Dedifferentiated amniotic fluid mesenchymal stem cell (primary cell): ENCODE data around the gene TSKU.
A peak's percentile ranks its signal among the peaks of the same experiment; 100 is the strongest.
"Not testable (repeated sequence)": the region's sequence is repeated elsewhere in the genome, so short reads cannot be mapped to it uniquely, and the experiment has no call there.

Experiments used
- DNase-seq: peaks from one replicate; pipeline ENCODE4 v3.0.0-alpha.2; 2016; ENCODE audit errors: extremely low spot score

Gene TSKU

DNA sequence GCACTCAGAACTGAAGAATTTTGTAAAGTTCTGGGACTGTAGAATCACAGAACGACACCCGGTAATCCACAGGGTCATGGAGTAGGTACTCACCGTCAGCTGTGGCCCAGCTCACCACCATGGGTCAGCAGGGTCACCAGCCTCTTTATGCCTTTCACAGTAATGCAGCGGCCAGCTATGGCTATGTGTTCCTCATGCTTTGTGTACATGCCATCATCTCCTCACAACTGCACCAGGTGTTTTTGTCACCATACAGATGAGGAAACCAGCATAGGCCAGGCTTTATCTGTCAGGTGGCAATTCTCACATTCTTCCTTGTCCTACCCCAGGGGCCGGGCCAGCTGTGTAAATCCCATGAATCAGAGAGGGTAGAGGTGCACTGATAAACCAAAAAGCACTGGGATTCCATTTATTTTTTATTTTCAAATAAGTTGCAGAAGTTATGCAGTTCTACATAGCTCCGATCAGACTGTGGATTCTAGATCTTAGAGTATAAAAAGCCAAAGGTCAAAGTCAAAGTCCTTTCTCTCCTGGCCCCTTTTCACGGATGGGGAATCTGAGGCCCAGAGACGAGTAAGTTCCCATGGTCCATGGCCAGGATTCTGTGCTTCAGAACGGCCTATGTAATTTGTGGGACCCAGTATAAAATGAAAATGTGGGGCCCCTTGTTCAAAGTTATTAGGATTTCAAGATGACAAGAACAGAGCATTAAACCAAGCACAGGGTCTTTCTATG is 17.5 kb downstream of the TSKU start:
- no peak for DNase-seq

DNA sequence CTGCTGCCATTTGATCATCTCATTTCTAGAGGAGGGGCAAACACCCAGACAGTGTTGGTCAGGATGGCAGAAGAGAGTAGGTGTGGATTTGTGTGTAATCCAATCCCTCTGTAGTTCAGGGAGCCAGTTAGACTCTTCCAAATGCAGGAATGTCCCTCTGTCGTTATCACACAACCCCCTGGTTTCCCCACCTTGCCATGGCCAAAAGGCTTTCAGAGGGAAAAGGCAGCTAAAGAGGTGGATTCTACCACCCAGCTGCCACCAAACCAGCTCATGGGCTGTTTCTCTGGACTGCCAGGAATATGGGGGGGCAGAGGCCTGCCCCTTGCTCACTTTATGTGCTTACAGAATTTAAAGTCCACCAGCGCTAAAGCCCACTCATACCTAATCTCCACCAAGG is 18.1 kb downstream of the TSKU start:
- no peak for DNase-seq

DNA sequence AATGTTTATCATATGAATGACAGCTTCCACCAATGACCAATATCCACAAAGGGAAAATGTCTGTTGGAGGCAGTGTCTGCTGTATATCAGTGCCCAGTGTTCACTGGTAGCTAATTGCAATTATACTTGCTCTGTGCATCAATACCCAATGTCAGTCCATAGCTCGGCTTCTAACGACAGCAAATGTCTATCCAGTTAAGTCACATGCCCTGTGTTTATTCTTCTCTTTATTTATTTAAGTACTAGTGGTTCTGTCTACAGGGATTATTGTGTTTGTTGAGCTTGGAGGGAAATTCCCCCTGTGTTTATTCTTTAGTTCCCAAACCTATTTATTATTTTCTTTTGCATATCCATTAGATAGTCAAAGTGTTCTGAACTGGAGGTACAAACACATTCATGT is 18.6 kb downstream of the TSKU start:
- DNase-seq, result no peak

DNA sequence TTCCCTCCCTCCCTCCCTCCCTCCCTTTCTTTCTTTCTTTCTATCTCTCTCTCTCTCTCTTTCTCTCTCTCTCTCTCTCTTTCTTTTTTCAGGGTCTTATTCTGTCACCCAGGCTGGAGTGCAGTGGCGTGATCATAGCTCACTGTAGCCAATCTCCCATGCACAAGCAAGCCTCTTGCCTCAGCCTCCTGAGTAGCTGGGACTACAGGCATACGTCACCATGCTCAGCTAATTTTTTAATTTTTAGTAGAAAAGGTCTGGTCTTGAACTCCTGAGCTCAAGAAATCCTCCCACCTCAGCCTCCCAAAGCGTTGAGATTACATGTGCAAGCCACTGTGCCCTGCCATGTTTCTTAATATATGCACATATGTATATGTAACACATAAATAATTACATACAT is 19.0 kb downstream of the TSKU start:
- DNase-seq, result no peak

DNA sequence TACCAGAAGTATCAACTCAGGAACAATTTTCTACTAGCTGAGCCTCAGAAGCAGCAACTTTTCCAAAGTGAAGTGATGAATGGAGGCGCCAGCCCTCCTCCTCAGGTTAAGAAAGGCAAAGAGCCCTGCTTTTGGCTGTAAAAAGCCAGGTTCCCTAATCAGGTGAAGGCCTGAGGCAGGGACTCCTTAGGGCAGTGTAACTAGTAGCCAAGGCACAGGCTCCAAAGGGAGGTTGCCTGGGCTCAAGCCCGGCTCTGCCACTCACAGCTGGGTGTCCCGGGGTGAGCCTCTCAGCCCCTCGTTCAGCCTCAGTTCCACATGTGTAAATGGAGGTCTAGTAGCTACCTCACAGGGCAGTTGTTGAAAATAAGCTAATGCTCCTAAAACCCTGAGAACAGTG is 19.5 kb downstream of the TSKU start:
- no peak for DNase-seq

DNA sequence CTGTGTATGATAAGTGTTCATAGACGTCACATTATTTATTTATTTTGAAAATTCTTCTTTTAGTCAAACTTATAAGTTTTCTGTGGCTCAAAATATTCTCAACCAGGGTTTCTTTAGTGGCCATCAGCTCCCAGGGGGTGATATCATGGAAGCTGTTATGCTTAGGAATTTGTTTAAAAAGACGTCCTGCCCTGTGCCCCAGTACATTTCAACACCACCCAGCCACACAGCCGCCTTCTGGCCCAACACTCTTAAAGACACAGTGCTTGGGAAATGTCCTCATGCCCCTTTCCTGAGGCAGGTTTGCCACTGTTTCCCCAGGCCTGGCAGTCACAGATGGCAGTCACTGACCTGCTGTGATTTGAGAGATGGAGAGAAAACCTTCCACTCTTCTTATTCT is 19.9 kb downstream of the TSKU start:
- DNase-seq, result no peak

DNA sequence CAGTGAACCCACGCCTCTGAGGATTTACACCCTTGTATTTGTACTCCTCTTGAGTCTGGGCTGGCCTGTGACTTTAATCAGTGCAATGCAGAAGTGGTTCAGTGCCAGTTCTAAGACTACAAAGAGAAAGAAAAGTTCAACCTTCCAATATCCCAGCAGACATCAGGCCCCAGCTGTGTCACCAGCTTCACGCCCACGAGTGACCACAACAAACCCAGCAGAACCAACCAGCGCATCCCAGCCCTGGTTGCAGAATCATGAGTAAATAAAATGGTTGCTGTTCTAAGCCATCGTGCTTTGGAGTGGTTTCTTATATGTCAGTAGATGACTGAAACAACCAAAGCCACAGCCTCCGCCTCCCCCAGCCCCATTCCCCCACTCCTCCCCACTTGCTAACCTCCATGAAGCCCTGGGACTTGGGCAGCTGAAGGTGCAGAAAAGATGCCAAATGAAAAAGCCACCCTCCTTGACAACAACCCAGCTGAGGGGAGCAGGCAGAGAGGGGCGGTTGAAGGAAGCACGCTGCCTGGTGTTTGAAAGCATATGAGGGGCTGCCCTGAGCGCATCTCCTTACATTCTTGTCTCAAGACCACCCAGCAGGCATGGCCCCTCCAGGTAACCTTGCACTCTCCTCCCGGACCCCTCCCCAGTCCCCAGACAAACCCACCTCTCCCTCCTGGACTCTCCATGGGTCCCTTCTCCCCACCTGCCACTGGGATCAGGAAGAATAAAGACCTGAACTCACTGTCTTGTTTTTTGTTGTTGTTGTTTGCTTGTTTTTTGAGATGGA is 20.9 kb downstream of the TSKU start:
- no peak for DNase-seq

DNA sequence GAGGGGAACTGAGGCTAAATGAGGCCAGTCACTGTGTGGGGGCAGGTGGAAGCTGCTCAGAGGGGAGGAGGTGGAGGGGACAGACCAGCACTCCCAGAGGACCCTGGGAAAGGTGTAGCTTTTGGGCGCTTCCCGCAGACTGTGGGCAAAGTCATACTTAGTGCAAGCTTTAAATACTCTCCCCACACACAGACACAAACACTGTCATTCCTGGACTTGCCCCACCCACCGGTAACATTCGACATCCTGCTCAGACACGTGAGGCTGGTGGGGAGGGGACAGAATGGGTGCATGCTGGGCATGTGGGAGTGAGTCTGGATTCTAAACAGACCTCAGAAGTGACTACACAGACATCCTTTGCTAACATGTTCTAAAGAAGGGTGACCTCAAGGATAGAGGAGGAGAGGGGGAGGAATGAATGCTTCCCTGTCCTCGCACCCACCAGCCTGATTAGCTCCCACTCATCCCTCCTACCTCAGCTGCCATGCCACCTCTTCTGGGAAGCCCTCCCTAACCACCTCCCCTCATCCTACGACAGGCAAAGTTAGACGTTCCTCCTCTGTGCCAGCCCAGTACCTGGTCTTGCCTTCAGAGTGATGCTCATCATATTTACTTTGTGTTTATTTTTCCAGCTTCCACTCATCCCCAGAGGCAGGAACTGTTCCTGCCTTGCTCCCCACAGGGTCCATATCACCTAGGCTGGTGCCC is 22.2 kb downstream of the TSKU start:
- DNase-seq, result no peak

DNA sequence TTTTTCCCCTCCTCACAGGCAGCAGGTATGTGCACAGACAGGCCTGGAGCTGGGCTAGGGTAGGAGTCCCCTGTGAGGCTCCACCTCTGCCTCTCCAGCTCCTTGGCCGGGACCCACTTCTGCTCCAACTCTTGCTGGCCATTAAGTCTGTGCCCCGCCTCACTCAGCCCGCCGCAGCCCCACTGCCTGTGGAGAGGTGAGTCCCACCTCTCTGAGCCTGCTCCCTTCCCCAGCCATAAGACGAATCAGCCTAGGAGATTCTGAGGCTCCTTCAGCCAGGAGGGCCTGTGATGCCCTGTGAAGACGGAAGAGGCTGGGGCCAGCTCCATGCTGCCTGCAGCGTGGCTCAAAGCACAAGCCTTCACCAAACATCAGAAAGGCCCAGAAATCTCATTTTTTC is 23.0 kb downstream of the TSKU start:
- DNase-seq, result no peak

DNA sequence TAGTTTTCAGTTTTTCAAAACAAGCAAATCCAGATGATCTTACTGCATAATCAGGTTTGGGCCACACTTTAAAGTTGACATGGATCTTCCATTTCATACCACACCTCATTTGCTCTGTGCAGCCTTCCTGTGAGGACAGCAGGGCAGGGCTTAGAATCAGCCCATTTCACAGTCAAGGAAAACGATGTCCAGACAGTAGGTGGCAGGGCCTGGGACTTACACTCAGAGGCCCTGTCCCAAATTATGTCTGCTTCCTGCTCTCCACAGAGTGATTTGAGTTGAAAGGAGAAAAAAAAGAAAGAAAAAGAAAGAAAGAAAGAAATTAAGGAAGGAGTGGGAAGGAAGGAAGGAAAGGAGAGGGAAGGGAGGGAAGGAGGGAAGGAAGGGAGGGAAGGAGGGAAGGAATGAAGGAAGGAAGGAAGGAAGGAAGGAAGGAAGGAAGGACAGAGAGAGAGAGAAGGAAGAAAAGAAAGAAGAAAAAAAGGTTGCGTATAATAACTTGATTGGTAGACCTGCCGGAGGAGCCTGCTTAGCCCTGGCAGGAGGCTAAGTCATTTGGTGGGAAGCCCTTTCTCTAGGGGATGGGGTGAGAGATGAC is 23.6 kb downstream of the TSKU start:
- no peak for DNase-seq

DNA sequence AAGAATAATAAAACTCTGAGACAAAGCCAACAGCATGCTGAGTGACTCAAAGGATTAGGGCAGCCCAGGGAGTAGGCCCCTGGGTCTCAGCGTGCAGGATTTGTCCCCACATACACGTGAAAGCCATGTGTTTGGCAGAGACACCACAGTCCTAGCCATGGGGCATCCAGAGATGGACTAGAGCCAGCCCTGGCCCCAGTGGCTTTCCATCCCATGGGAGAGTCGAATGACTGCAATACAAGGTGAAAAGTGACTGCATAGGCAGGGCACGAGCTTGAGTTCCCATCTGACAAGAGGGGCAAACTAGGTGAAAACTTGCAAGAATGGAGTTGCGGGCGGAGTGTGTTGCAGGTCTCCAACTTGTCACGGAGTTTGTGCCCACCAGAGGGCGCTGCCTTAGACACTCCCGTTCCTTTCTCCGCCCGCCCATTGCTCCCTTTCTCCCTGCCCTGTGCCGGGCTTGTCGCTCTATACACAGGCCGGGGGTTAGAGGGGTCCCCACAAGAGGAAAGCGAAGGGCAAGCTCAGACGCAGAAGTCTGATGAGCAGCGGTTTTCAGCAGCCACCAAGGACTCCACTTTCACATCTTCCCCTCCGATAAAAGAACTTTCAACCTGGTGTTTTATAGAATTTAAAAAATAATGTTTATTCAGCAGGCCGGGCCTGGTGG is 24.2 kb downstream of the TSKU start:
- peak; percentile 85 for DNase-seq

DNA sequence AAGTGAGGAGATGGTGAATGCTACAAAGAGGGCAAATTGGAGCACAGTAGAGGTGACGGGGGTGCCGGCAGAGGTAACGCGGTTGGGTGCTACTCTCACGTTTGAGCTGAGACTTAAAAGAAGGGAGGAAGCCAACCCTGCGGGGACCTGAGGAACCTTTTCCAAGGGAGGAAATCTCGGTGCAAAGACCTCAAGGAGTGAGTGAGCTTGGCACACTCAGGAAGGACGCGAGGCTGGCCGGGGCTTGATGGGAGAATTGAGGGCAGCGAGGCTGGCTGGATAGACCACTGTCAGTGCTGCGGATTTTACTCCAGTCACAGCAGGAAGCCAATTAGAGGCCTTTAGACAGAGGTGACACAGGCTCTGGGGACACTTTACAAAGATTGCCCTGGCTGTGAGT is 25.0 kb downstream of the TSKU start:
- no peak for DNase-seq

DNA sequence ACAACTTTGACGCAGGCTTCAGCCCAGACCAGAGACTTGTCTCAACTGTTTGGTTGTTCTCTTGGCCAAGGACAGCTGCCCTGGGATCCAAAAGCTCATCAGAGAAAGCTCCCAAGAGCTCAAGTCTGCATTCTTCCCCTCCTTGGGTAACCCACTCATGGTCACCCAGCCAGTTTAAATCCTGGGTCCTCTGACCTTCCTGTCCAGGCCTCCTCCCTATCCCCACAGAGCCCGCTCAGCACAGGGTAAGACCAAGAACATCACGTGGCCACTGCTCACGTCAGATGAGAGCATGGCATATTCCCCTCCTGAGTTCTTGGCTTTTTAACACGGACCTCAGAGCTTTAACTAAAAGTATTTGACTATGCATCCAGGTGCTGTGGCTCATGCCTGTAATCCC is 25.8 kb downstream of the TSKU start:
- DNase-seq, result no peak

DNA sequence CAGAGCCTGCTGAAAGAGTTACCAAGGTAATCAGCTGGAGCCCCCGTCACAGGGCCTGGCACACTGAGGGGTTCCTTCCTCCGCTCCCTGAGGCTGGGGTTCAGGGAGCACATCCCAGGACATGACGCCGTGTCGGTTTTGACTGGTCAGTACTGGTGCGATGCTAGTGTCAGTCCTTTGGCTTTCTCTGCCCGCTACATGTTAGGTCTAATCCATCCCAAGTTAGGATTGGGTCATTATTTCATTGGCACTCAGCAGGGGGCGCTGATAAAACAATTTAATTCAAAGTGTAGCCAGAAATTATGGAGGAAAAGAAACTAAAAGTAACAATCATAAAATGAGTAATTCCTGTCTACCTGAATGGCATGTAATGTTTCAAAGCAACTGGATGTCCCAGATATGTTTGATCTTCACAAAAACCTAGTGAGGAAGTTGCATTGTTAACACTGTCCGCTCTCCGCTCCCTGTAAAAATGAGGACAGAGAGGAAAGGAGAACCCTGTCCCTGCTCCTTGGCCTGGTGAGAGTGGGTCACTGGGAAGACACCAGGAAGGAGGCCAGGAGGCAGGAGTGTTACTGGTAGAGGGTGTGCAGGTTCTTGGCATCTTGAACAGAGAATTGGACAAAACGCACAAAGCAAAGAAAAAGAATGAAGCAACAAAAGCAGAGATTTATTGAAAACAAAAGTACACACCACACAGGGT is 27.1 kb downstream of the TSKU start:
- no peak for DNase-seq

DNA sequence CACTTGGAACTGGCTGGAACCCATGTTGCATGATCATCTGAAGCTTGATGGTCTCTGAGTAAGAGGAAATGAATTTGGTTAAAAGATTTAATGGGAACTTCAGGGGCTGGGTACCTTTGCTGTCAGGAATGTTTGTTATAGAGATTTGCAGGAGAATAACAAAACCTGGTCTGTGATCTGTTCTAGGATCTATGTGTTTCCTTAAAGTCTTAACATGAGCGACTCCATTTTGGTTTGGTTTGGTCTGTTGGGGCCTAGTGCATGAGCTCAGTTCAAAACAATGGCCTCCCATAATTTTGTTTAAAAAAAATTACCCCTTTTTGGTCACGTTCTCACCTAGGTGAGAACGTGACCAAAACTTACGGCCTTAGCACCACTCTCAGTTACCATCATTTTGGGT is 28.1 kb downstream of the TSKU start:
- no peak for DNase-seq

DNA sequence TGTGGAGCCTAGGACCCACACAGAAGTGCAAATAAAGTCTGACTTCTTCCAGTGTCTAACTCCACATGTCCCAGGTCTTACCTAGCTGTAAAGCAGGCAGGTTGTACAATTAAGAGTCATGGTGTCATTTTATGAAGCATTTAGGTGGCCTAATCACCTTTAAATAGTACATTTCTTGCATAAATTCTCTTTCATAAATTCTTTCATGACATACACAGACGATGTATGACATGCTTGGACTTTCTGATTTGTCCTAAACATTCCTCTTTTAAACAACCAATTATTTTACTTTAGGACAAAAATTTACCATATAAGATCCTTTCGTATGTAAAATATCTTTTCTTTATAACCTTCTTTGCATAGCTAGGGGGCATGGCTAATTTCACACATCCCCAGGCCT is 31.3 kb downstream of the TSKU start:
- DNase-seq, result no peak

DNA sequence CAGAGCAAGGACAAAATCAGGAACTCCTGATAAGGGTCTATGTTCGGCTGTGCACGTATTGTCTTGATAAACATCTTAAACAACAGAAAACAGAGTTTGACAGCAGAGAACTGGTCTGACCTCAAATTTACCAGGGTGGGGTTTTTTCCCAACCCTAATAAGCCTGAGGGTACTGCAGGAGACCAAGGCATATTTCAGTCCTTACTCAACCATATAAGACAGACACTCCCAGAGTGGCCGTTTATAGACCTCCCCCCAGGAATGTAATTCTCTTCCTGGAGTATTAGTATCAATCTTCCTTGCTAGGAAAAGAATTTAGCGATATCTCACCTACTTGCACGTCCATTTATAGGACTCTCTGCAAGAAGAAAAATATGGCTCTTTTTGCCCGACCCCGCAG is 32.5 kb downstream of the TSKU start:
- DNase-seq, result not testable (repeated sequence)

DNA sequence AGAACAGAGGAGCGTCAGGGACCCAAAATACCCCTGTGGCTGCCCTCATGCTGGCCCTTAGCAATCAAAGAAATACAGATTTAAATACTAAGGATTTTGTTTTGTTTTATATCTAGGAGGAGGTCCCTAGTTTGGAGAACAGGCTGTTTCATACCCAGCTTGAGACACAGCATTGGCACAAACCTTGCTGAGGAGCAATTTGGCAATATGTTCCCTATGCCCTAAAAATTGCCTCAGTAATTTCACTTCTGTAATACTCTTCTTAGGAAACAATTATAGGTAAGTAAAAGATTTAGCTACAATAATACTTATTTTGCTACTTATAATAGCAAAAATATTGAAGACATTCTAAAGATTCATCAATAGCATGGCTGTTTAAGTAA is 37.0 kb downstream of the TSKU start:
- DNase-seq, result no peak

DNA sequence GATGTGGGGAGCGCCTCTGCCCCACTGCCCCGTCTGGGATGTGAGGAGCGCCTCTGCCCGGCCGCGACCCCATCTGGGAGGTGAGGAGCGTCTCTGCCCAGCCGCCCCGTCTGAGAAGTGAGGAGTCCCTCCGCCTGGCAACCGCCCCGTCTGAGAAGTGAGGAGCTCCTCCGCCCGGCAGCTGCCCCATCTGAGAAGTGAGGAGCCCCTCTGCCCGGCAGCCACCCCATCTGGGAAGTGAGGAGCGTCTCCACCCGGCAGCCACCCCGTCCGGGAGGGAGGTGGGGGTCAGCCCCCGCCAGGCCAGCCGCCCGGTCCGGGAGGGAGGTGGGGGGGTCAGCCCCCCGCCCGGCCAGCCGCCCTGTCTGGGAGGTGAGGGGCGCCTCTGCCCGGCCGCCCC is 38.2 kb downstream of the TSKU start:
- not testable (repeated sequence) for DNase-seq

DNA sequence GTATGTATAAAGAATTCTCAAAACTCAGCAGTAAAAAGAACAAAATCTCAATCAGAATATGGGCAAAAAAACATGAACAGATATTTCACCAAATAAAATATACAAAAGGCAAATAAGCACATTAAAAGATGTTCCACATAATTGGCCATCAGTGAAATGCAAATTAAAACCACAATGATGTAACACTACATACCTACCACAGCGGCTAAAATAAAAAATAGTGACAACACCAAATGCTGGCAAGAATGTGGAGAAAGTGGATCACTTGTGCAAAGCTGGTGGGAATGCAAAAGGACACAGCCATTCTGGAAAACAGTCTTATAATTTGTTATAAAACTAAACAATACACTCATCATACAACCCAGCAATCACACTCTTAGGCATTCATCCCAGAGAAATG is 39.2 kb downstream of the TSKU start:
- DNase-seq, result no peak

DNA sequence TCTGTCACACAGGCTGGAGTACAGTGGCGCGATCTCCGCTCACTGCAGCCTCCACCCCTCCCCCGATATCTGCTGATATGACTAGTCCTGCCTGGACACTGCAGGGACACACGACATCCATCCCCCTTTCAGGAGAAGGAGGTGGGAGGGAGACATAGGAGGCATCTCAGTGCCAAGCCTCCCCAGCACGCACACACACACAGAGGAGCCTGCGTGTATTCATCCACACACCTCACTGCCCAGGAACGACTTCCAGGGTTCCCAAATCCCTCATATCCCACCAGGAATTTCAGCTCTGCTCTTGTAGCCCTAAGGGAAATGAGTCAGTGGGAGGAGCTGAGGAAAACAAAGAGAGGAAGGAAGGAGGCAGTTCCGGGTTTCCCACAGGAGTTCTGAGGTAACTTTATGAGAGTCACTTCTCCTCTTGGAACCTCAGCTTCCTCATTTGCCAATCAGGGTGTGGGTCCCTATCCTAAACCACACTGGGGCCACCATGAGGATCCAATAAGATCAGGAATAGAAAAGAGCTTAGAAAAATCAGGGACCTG is 40.4 kb downstream of the TSKU start:
- peak; percentile 56 for DNase-seq
